Activated T-cell treated with anti-CD3 and anti-CD28 coated beads, Interleukin-2, amount 50 U/mL, for 72 hours (primary cell): ENCODE measurements around the gene CXorf38. TPM values are rescaled to one million over a fixed set of nuclear protein-coding genes. Genes with fewer than 3 reads are reported as not detected.
"Not testable (repeated sequence)": the region's sequence is repeated elsewhere in the genome, so short reads cannot be mapped to it uniquely, and the experiment has no call there.

Experiments
- ATAC-seq, 2 donors: fragments of 150-1000 bp; cut with Tn5 transposase; replicated peaks in 1 of 2; 2 replicates each; pipeline ENCODE4 v1.10.0; 2021; ENCODE audit warnings: moderate library complexity in 2 of 2, mild to moderate bottlenecking in 1 of 2
- DNase-seq, 2 donors: peaks; one replicate each; pipeline ENCODE4 v3.0.0; 2021 to 2022; ENCODE audit warnings: mixed read lengths in 1 of 2
- H3K27ac Mint-ChIP-seq: one replicate; pipeline ENCODE4 v1.8.0; 2022; ENCODE audit warnings: mild to moderate bottlenecking, moderate library complexity, mixed read lengths
- H3K27me3 Mint-ChIP-seq: one replicate; pipeline ENCODE4 v1.8.0; 2022; ENCODE audit warnings: low read depth, mixed read lengths
- H3K36me3 Mint-ChIP-seq, 2 donors: one replicate each; pipeline ENCODE4 v1.8.0; 2022; ENCODE audit warnings: mixed read lengths in 2 of 2, mild to moderate bottlenecking in 1 of 2; ENCODE audit not compliant: insufficient read depth in 2 of 2
- H3K4me1 Mint-ChIP-seq: one replicate; pipeline ENCODE4 v1.8.0; 2022; ENCODE audit warnings: low read depth, mixed read lengths
- H3K4me3 Mint-ChIP-seq, 2 donors: one replicate each; pipeline ENCODE4 v1.8.0; 2022; ENCODE audit warnings: mild to moderate bottlenecking in 2 of 2, mixed read lengths in 2 of 2, moderate library complexity in 2 of 2
- H3K9me3 Mint-ChIP-seq, 2 donors: one replicate each; pipeline ENCODE4 v1.8.0; 2022; ENCODE audit warnings: mixed read lengths in 2 of 2
- total RNA-seq, 2 donors: library from RNA; stranded (reverse); gene quantifications; one replicate each; pipeline ENCODE4 v1.2.3, GENCODE V29; 2022

CXorf38 gene
- total RNA-seq, 2 donors from 2014 or later = 25.0 to 33.3 TPM

GRCh38 chrX:40617566-40617965 lies 29.8 kb downstream of the CXorf38 start:
- ATAC-seq (no peak), DNase-seq (no peak)
- Mint-ChIP-seq H3K9me3 (no peaks in the 10 kb centered on the region), H3K4me1 (no peaks in the 10 kb centered on the region), H3K4me3 (no peak overlapping the region), H3K27ac (no peak overlapping the region), H3K36me3 (no peaks in the 10 kb centered on the region), H3K27me3 (peaks cover 10% of the 10 kb centered on the region)

DNA sequence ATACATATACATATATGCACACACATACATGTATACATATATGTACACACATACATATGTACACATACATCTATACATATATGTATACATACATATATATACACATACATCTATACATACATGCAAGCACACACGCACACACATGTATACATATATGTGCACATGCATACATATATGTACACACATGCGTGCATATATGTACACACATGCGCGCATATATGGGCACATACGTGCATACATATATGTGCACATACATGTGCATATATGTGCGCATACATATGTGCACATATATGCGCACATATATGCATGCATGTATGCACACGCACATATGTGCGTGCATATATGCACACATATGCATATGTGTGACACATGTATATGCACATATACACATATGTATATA lies 31.4 kb downstream of the CXorf38 start:
- ATAC-seq (no peak), DNase-seq (no peak)
- no peak overlapping the region for H3K27ac Mint-ChIP-seq
- peaks cover 10% of the 10 kb centered on the region for H3K27me3 Mint-ChIP-seq
- H3K4me3 Mint-ChIP-seq = no peak overlapping the region
- H3K4me1 Mint-ChIP-seq = no peaks in the 10 kb centered on the region
- no peaks in the 10 kb centered on the region for H3K36me3 Mint-ChIP-seq
- no peaks in the 10 kb centered on the region for H3K9me3 Mint-ChIP-seq

DNA sequence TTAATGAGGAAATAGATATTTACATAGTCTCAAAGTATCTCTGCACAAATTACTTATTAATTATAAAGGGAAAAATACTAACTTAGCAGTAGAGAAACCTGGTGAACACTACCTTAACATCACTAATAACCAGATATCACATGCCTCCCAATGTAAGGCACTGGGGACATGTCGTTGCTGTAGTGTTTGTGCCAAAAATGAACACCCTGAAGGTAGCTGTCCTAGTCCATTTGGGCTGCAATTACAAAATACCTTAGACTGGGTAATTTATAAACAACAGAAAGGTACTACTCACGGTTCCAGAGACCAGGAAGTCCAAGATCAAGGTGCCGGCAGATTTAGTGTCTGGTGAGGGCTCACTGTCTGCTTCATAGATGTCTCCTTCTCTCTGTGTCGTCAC lies 34.9 kb downstream of the CXorf38 start:
- ATAC-seq (no peak), DNase-seq (no peak)
- no peaks in the 10 kb centered on the region for H3K36me3 Mint-ChIP-seq
- H3K4me3 Mint-ChIP-seq = no peak overlapping the region
- no peaks in the 10 kb centered on the region for H3K4me1 Mint-ChIP-seq
- H3K27me3 Mint-ChIP-seq = peaks cover 6% of the 10 kb centered on the region
- no peaks in the 10 kb centered on the region for H3K9me3 Mint-ChIP-seq
- H3K27ac Mint-ChIP-seq = no peak overlapping the region

- ATAC-seq = no peak
- peaks cover 0 to 2% of the 10 kb centered on the region in 2 donors for H3K36me3 Mint-ChIP-seq
- peaks cover 7% of the 10 kb centered on the region for H3K27me3 Mint-ChIP-seq
- DNase-seq = no peak
- H3K27ac Mint-ChIP-seq = no peak overlapping the region
- H3K9me3 Mint-ChIP-seq = no peaks in the 10 kb centered on the region
- H3K4me1 Mint-ChIP-seq = no peaks in the 10 kb centered on the region
- H3K4me3 Mint-ChIP-seq = no peak overlapping the region
Measured at GRCh38 chrX:40607381-40607780, 40.0 kb downstream of the CXorf38 start.

GRCh38 chrX:40603446-40603845 lies 43.9 kb downstream of the CXorf38 start:
- no peak for ATAC-seq
- DNase-seq = no peak
- Mint-ChIP-seq H3K27me3 (peaks cover 19% of the 10 kb centered on the region), H3K9me3 (no peaks in the 10 kb centered on the region), H3K27ac (no peak overlapping the region), H3K36me3 (peaks cover 4 to 7% of the 10 kb centered on the region in 2 donors), H3K4me3 (no peak overlapping the region), H3K4me1 (no peaks in the 10 kb centered on the region)

DNA sequence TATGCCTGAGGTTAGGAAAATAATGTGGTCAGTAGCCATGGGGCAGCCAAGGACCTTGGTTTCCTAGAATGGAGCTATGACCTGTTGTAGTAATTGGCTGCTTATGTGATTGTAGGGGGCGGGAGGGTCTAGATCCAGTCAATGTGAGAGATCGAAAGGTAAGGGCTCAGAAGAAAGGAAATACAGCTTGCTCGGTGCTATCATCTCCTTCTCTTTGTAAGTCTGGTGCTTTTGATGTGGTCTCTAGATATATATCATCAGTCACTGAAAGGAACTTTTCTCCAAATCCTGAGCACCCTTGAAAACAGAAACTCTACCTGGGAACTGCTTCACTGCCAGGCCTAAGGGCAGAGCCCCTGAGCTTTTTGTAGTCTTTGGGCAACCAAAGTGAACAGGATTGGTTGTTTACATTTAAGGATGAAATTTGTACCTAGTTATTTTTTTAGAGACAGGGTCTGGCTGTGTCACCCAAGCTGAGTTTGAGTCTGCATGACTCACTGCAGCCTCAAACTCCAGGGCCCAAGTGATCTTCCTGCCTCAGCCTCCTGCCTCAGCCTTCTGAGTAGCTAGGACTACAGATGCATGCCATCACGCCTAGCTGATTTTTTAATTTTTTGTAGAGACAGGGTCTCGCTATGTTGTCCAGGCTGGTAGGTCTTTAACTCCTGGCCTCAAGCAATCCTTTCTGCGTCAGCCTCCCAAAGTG lies 57.6 kb downstream of the CXorf38 start:
- H3K9me3 Mint-ChIP-seq = not testable (repeated sequence)
- H3K36me3 Mint-ChIP-seq = peaks cover 6 to 10% of the 10 kb centered on the region in 2 donors
- ATAC-seq (peak; percentile 97), DNase-seq (peak; percentile 26 to 52)
- H3K4me1 Mint-ChIP-seq = peaks cover 28% of the 10 kb centered on the region
- peaks cover 29% of the 10 kb centered on the region for H3K27me3 Mint-ChIP-seq
- peak overlapping the region; percentile 16 to 56 for H3K4me3 Mint-ChIP-seq
- H3K27ac Mint-ChIP-seq = peak overlapping the region; percentile 14

DNA sequence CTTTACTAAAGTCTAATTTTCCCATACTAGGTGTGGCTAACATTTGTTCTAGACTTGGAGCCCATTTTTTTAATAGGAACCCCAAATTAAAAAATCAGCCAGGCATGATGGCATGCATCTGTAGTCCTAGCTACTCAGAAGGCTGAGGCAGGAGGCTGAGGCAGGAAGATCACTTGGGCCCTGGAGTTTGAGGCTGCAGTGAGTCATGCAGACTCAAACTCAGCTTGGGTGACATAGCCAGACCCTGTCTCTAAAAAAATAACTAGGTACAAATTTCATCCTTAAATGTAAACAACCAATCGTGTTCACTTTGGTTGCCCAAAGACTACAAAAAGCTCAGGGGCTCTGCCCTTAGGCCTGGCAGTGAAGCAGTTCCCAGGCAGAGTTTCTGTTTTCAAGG lies 59.7 kb downstream of the CXorf38 start:
- H3K4me3 Mint-ChIP-seq, H3K27ac Mint-ChIP-seq, H3K36me3 Mint-ChIP-seq, H3K9me3 Mint-ChIP-seq, DNase-seq: not testable (repeated sequence)
- peaks cover 39% of the 10 kb centered on the region for H3K4me1 Mint-ChIP-seq
- peaks cover 33% of the 10 kb centered on the region for H3K27me3 Mint-ChIP-seq
- ATAC-seq = peak; percentile 36 to 48

DNA sequence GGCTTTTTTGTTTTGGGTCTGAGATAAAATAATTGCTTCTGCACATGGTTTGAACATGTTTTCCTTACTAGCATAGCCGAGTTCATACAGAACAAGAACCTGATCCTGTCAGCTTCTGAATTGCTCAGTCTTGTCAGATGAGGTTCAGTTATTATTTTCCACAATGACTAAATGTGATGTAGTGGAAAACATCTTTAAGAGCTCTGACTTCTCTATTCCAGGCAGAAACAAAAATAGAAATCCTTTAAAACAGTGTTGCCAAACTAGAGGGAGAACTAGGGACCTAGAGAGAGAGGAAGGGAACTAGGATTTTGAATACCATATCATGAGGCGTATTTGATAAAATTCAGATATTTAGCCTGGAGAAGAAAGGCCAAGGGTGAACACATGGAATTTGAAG lies 64.5 kb downstream of the CXorf38 start:
- Mint-ChIP-seq H3K4me3 (peak overlapping the region; percentile 65 to 73), H3K9me3 (no peaks in the 10 kb centered on the region), H3K27me3 (peaks cover 42% of the 10 kb centered on the region), H3K36me3 (peaks cover 0 to 1% of the 10 kb centered on the region in 2 donors), H3K27ac (no peak overlapping the region), H3K4me1 (peaks cover 30% of the 10 kb centered on the region)
- DNase-seq (no peak), ATAC-seq (no peak)

GRCh38 chrX:40582178-40582577 lies 65.2 kb downstream of the CXorf38 start:
- DNase-seq, ATAC-seq, H3K9me3 Mint-ChIP-seq, H3K36me3 Mint-ChIP-seq, H3K27ac Mint-ChIP-seq: not testable (repeated sequence)
- Mint-ChIP-seq H3K4me1 (peaks cover 25% of the 10 kb centered on the region), H3K27me3 (peaks cover 48% of the 10 kb centered on the region), H3K4me3 (peak overlapping the region; percentile 73 to 91)

DNA sequence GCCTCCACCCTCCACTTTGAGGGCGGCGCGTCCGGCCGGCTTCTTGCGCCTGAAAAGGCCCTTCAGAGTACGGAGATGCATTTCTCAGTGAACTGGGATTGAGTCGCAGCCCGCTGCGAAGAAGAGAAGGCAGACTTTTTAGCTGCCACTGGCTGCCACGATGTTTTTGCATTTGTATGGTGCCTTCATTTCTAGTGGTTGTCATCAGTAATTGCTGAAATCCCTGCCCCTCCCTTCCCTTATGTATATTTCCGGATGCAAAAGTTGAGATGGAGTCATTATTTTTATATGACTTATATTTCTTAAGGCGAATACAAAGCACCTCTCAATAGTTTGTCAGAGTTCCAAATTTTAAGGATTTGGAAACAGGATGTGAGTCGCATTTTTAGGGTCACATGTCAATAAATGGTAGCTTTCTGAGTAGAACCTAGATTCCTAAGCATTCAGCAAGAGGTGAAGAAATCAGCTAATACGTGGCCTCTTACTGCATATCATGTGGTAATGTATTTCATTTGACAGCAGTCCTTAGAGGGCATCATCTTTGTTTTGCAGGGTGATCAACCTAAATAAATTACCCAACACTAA lies 65.9 kb downstream of the CXorf38 start:
- Mint-ChIP-seq H3K4me3 (peak overlapping the region; percentile 73 to 91), H3K9me3 (no peaks in the 10 kb centered on the region), H3K27ac (peak overlapping the region; percentile 82), H3K27me3 (peaks cover 53% of the 10 kb centered on the region), H3K36me3 (peaks cover 0 to 1% of the 10 kb centered on the region in 2 donors), H3K4me1 (peaks cover 25% of the 10 kb centered on the region)
- ATAC-seq = no peak
- no peak for DNase-seq

DNA sequence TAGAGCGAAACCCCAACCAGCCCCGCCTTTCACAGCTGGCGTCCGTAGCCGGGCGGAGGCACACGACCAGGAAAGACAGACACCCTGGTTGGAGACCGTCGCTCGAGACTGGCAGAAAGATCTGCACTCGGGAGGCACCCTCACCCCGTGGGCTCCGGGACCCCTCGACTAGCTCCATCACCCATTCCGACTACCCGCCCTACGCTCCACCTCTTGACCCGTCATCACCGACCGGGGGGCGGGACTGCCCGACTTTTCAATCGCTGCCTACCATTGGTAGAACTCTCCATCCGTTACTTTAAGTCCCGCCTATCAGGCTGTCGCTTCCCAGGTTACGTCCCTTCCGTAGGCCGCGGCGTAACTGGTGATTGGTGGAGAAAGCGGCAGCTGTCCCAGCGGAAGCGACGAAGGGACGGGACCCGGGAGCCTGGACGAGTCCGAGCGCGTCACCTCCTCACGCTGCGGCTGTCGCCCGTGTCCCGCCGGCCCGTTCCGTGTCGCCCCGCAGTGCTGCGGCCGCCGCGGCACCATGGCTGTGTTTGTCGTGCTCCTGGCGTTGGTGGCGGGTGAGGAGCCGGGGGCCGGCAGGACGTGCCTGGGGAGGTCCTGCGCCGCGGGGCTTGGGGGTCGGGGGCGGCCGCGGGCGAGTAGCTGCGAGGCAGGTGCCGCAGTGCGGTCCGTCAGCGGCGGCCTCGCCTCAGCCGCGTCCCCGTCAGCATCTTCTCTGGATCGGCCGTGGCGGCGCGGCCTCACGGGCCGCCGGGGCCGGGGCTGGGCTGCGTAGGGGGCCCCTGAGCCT lies 66.6 kb downstream of the CXorf38 start, which contains the start of gene ATP6AP2:
ATP6AP2 (plus strand) TSS at position 434 of the 799 bp plus-strand sequence; CDS start at position 530, 96 bp downstream.
- Mint-ChIP-seq H3K27ac (peak within 1 kb of the TSS; percentile 82), H3K9me3 (no peaks in the 10 kb centered on the region), H3K4me1 (peaks cover 25% of the 10 kb centered on the region), H3K4me3 (peak within 1 kb of the TSS; percentile 91 to 92), H3K36me3 (peaks cover 0 to 1% of the 10 kb centered on the region in 2 donors), H3K27me3 (peaks cover 50% of the 10 kb centered on the region)
- DNase-seq = peak; percentile 88 to 93
- peak; percentile 97 for ATAC-seq

DNA sequence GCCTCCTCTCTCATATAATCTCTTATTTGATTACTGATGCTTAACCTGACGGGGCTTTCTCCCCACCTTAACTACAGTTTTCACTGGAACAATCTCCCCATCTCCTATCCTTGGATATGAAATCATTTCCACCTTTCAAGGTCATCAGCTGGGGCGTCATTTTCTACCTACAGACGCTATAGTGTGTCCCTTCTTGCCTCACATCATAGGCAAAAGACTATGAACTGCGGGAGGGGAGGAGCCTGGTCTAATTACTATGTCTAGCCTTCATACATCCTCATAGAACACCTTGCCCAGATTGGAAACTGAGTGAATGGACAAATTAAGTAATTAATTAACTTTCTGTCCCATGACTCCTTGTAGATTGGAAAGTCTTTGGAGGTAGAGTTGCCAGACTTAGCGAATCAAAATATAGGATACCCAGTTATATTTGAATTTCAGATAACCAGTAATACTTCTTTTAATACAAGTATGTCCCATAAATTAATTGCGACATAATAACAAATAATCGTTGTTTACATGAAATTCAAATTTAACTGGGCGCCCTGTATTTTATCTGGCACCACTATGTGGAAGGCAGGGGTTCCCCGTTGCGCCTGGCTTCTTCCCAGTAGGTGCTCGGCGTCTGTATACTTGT lies 67.3 kb downstream of the CXorf38 start:
- Mint-ChIP-seq H3K27ac (peak overlapping the region; percentile 64), H3K4me3 (peak overlapping the region; percentile 87 to 92), H3K27me3 (peaks cover 43% of the 10 kb centered on the region), H3K9me3 (no peaks in the 10 kb centered on the region), H3K36me3 (peaks cover 0 to 1% of the 10 kb centered on the region in 2 donors), H3K4me1 (peaks cover 25% of the 10 kb centered on the region)
- no peak for DNase-seq
- peak in 1 of 2 donors; percentile 44 for ATAC-seq

GRCh38 chrX:40579141-40579540 lies 68.2 kb downstream of the CXorf38 start:
- H3K27me3 Mint-ChIP-seq = peaks cover 48% of the 10 kb centered on the region
- no peak overlapping the region for H3K4me3 Mint-ChIP-seq
- no peak for ATAC-seq
- peaks cover 0 to 1% of the 10 kb centered on the region in 2 donors for H3K36me3 Mint-ChIP-seq
- no peak for DNase-seq
- H3K4me1 Mint-ChIP-seq = peaks cover 25% of the 10 kb centered on the region
- H3K27ac Mint-ChIP-seq = no peak overlapping the region
- H3K9me3 Mint-ChIP-seq = no peaks in the 10 kb centered on the region
